NB4 (cell line): ENCODE measurements around the gene TAF8.
"Not testable (repeated sequence)": the region's sequence is repeated elsewhere in the genome, so short reads cannot be mapped to it uniquely, and the experiment has no call there.

Experiments used
- DNase-seq: peaks from one replicate; pipeline ENCODE4 v3.0.0; 2010; ENCODE audit warnings: low read depth
- H3K4me3 ChIP-seq: one replicate; pipeline ENCODE4 v1.5.1; 2011; ENCODE audit warnings: mild to moderate bottlenecking, low read depth, low read length, moderate library complexity
- CTCF ChIP-seq: IDR thresholded peaks from one replicate; pipeline ENCODE4 v1.5.1; 2012; ENCODE audit warnings: low read depth, low read length
- MAX ChIP-seq: IDR thresholded peaks from 2 replicates; pipeline ENCODE4 v1.6.1; 2011; ENCODE audit warnings: low read depth, low read length
- MYC ChIP-seq: IDR thresholded peaks from 2 replicates; pipeline ENCODE4 v1.6.1; 2011; ENCODE audit warnings: low read depth, low read length
- POLR2A ChIP-seq: IDR thresholded peaks from 2 replicates; pipeline ENCODE4 v1.6.1; 2011; ENCODE audit warnings: mild to moderate bottlenecking; ENCODE audit not compliant: insufficient read length; ENCODE audit errors: extremely low read depth

TAF8 gene

GRCh38 chr6:42028234-42029061, 21.9 kb upstream of the TAF8 start:
- H3K4me3 ChIP-seq = peak overlapping the region; percentile 25
- DNase-seq = peak; percentile 87
- TF ChIP-seq POLR2A = no peak
- TF ChIP-seq MAX = peak; percentile 68
- TF ChIP-seq MYC = no peak
- TF ChIP-seq CTCF = no peak

- DNase-seq = no peak
- TF ChIP-seq MYC (no peak), CTCF (no peak), MAX (no peak), POLR2A (no peak)
- no peak overlapping the region for H3K4me3 ChIP-seq
Measured at GRCh38 chr6:42029062-42029685, 21.1 kb upstream of the TAF8 start.

- TF ChIP-seq POLR2A = no peak
- H3K4me3 ChIP-seq = no peak overlapping the region
- DNase-seq = no peak
Measured at GRCh38 chr6:42029881-42030280, 20.4 kb upstream of the TAF8 start.

- DNase-seq = peak; percentile 72
- H3K4me3 ChIP-seq = no peak overlapping the region
- no peak for TF ChIP-seq MAX
- TF ChIP-seq MYC = no peak
Measured at GRCh38 chr6:42030585-42031506, 19.5 kb upstream of the TAF8 start.

GRCh38 chr6:42032366-42032765, 18.0 kb upstream of the TAF8 start:
- no peak for DNase-seq
- H3K4me3 ChIP-seq = no peak overlapping the region
- no peak for TF ChIP-seq CTCF
- TF ChIP-seq MAX = no peak
- no peak for TF ChIP-seq MYC
- no peak for TF ChIP-seq POLR2A

GRCh38 chr6:42037669-42038068, 12.7 kb upstream of the TAF8 start:
- not testable (repeated sequence) for DNase-seq, H3K4me3 ChIP-seq

GRCh38 chr6:42038163-42038562, 12.2 kb upstream of the TAF8 start:
- TF ChIP-seq MAX (no peak), POLR2A (no peak)
- DNase-seq = no peak
- H3K4me3 ChIP-seq = no peak overlapping the region
